ENCODE data around the gene NUAK2. TPM values are rescaled to one million over a fixed set of nuclear protein-coding genes. Genes with fewer than 3 reads are reported as not detected.
"Not testable (repeated sequence)": the region's sequence is repeated elsewhere in the genome, so short reads cannot be mapped to it uniquely, and the experiment has no call there.

Gene NUAK2
- total and polyA plus RNA-seq, 3 donors from 2014 or later: 7.2 to 19.6 (median 13.4) TPM

- TF ChIP-seq POLR2A (IDR thresholded peaks at IDR 0.05): no peak
- no peak for TF ChIP-seq CTCF (IDR thresholded peaks at IDR 0.05)
- H3K9me3 ChIP-seq: no peaks in the 10 kb centered on the region
- H3K4me1 ChIP-seq: peaks cover 15% of the 10 kb centered on the region
- intact Hi-C loops (cut with DNase I; ENCODE audit: low total_unique reads): no loop called here
- H3K36me3 ChIP-seq (ENCODE audit: low read depth, missing control alignments): no peaks in the 10 kb centered on the region
- no peak overlapping the region for H3K4me3 ChIP-seq
- no peaks in the 10 kb centered on the region for H3K27me3 ChIP-seq
- no peak for DNase-seq
- no peak overlapping the region for H3K27ac ChIP-seq
- 80 to 84% methylated on average over 9 of the region's 9 CpGs for WGBS, 2 donors
Observed at GRCh38 chr1:205300149-205300548, 21.4 kb downstream of the NUAK2 start.

- peaks cover 24% of the 10 kb centered on the region for H3K4me1 ChIP-seq
- H3K27me3 ChIP-seq: no peaks in the 10 kb centered on the region
- H3K9me3 ChIP-seq: no peaks in the 10 kb centered on the region
- H3K27ac ChIP-seq: no peak overlapping the region
- TF ChIP-seq POLR2A (IDR thresholded peaks at IDR 0.05) (no peak), CTCF (IDR thresholded peaks at IDR 0.05) (no peak)
- H3K36me3 ChIP-seq (ENCODE audit: low read depth, missing control alignments): no peaks in the 10 kb centered on the region
- no peak for DNase-seq
- H3K4me3 ChIP-seq: no peak overlapping the region
- 71 to 72% methylated on average over 9 of the region's 9 CpGs for WGBS, 2 donors
- intact Hi-C loops (cut with DNase I; ENCODE audit: low total_unique reads): no loop called here
Observed at GRCh38 chr1:205298191-205298994, 23.2 kb downstream of the NUAK2 start.

- 96 to 98% methylated on average over 4 to 5 of the region's 5 CpGs for WGBS, 2 donors
- DNase-seq; H3K4me3 ChIP-seq; H3K9me3 ChIP-seq; H3K36me3 ChIP-seq (ENCODE audit: low read depth, missing control alignments); H3K27me3 ChIP-seq; intact Hi-C loops (cut with DNase I; ENCODE audit: low total_unique reads); H3K27ac ChIP-seq: not testable (repeated sequence)
- peaks cover 24% of the 10 kb centered on the region for H3K4me1 ChIP-seq
Observed at GRCh38 chr1:205297546-205298177, 23.9 kb downstream of the NUAK2 start.

- no peaks in the 10 kb centered on the region for H3K36me3 ChIP-seq (ENCODE audit: low read depth, missing control alignments)
- no peaks in the 10 kb centered on the region for H3K27me3 ChIP-seq
- no peak for DNase-seq
- peaks cover 13% of the 10 kb centered on the region for H3K4me1 ChIP-seq
- TF ChIP-seq CTCF (IDR thresholded peaks at IDR 0.05) (no peak), POLR2A (IDR thresholded peaks at IDR 0.05) (no peak)
- H3K27ac ChIP-seq: no peak overlapping the region
- H3K9me3 ChIP-seq: no peaks in the 10 kb centered on the region
- intact Hi-C loops (cut with DNase I; ENCODE audit: low total_unique reads): no loop called here
- WGBS, 2 donors: 90 to 94% methylated on average over 2 of the region's 2 CpGs
- no peak overlapping the region for H3K4me3 ChIP-seq
Observed at GRCh38 chr1:205296154-205296553, 25.4 kb downstream of the NUAK2 start.

- DNase-seq: no peak
- TF ChIP-seq CTCF (IDR thresholded peaks at IDR 0.05): no peak
- no peak for TF ChIP-seq POLR2A (IDR thresholded peaks at IDR 0.05)
- Histone ChIP-seq H3K27me3 (no peaks in the 10 kb centered on the region), H3K27ac (peak overlapping the region in 1 of 2 donors; percentile 57), H3K36me3 (ENCODE audit: low read depth, missing control alignments) (no peaks in the 10 kb centered on the region), H3K4me1 (peaks cover 10% of the 10 kb centered on the region), H3K4me3 (no peak overlapping the region), H3K9me3 (no peaks in the 10 kb centered on the region)
- 82 to 83% methylated on average over 5 of the region's 5 CpGs for WGBS, 2 donors
- intact Hi-C loops (cut with DNase I; ENCODE audit: low total_unique reads): no loop called here
Observed at GRCh38 chr1:205294934-205295333, 26.6 kb downstream of the NUAK2 start.
